Esophagus squamous epithelium (tissue), 4 donors: ENCODE results near the gene RIMKLB.

Source experiments
- CTCF ChIP-seq, 6 experiments: fragments of 450-650 bp in 4 of 6; fragments of 200-600 bp in 2 of 6; sonication (generic) in 2 of 6; IDR thresholded peaks; one replicate each; pipeline ENCODE4 v1.5.1; 2016 to 2019; ENCODE audit warnings: antibody characterized with exemption in 6 of 6, mild to moderate bottlenecking in 4 of 6, moderate library complexity in 4 of 6
- POLR2A ChIP-seq, 4 donors: fragments of 450-650 bp; IDR thresholded peaks; one replicate each; pipeline ENCODE4 v1.6.1; 2017; ENCODE audit warnings: antibody characterized with exemption in 4 of 4, mild to moderate bottlenecking in 4 of 4, moderate library complexity in 3 of 4

DNA sequence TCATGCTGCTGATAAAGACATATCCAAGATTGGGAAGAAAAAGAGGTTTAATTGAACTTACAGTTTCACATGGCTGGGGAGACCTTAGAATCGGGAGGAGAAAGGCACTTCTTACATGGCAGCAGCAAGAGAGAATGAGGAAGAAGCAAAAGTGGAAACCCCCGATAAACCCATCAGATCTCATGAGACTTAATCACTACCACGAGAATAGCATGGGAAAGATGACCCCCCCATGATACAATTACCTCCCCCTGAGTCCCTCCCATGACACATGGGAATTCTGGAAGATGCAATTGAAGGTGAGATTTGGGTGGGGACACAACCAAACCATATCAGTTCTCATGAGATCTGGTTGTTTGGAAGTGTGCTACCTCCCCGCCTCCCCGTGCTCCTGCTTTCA is 25.4 kb upstream of the RIMKLB start:
- no peak for TF ChIP-seq CTCF (IDR thresholded peaks at IDR 0.05)
- TF ChIP-seq POLR2A (IDR thresholded peaks at IDR 0.05), result no peak
